Keratinocyte (primary cell): ENCODE results near the gene CCR7. TPM values are rescaled to one million over a fixed set of nuclear protein-coding genes. Genes with fewer than 3 reads are reported as not detected.
A peak's percentile ranks its signal among the peaks of the same experiment; 100 is the strongest.

Experiments
- DNase-seq: peaks from one replicate; pipeline ENCODE4 v3.0.0-alpha.2; 2011; ENCODE audit warnings: low read depth, missing footprints, low spot score
- FAIRE-seq: peaks from 2 replicates; lab custom pipeline; 2011; peaks lifted over from hg19 to GRCh38; lab: Jason Lieb, UNC
- H2AFZ ChIP-seq: 2 replicates; pipeline ENCODE4 v1.6.0; 2012; ENCODE audit warnings: low read length, control low read depth, inconsistent platforms; ENCODE audit not compliant: control insufficient read depth
- H3K27ac ChIP-seq: 2 replicates; pipeline ENCODE4 v1.5.1; 2011; ENCODE audit warnings: low read length; ENCODE audit not compliant: control insufficient read depth, insufficient read depth
- H3K27me3 ChIP-seq: 3 replicates; pipeline ENCODE4 v1.6.0; 2011; ENCODE audit warnings: low read length; ENCODE audit not compliant: control insufficient read depth, insufficient read depth; ENCODE audit errors: extremely low read depth
- H3K36me3 ChIP-seq, 2 experiments: 2 replicates in 1 of 2; 3 replicates in 1 of 2; pipeline ENCODE4 v1.5.1; 2011; ENCODE audit warnings: low read length in 2 of 2, mild to moderate bottlenecking in 1 of 2; ENCODE audit not compliant: control insufficient read depth in 2 of 2, insufficient read depth in 2 of 2; ENCODE audit errors: extremely low read depth in 1 of 2
- H3K4me1 ChIP-seq: 3 replicates; pipeline ENCODE4 v1.5.1; 2011; ENCODE audit warnings: low read length; ENCODE audit not compliant: control insufficient read depth, insufficient read depth; ENCODE audit errors: extremely low read depth
- H3K4me2 ChIP-seq: 3 replicates; pipeline ENCODE4 v1.6.0; 2011; ENCODE audit warnings: low read depth, low read length; ENCODE audit not compliant: control insufficient read depth, insufficient read depth; ENCODE audit errors: extremely low read depth
- H3K4me3 ChIP-seq, 3 experiments: fragments of 200-600 bp in 1 of 3; sonication (generic) in 1 of 3; 2 replicates in 2 of 3; 3 replicates in 1 of 3; pipeline ENCODE4 v1.5.1; 2011 to 2016; ENCODE audit warnings: low read length in 3 of 3, mild to moderate bottlenecking in 3 of 3, control low read depth in 2 of 3, inconsistent platforms in 1 of 3, low read depth in 1 of 3, mixed read lengths in 1 of 3, mixed run types in 1 of 3, moderate library complexity in 1 of 3; ENCODE audit not compliant: control insufficient read depth in 2 of 3, insufficient read depth in 2 of 3; ENCODE audit errors: extremely low read depth in 1 of 3
- H3K79me2 ChIP-seq: 2 replicates; pipeline ENCODE4 v1.6.0; 2012; ENCODE audit warnings: low read length; ENCODE audit not compliant: control insufficient read depth, insufficient read depth
- H3K9ac ChIP-seq: 3 replicates; pipeline ENCODE4 v1.6.0; 2011; ENCODE audit warnings: low read length; ENCODE audit not compliant: control insufficient read depth, insufficient read depth; ENCODE audit errors: extremely low read depth
- H3K9me1 ChIP-seq: 3 replicates; pipeline ENCODE4 v1.6.0; 2011; ENCODE audit warnings: low read length; ENCODE audit not compliant: control insufficient read depth, insufficient read depth; ENCODE audit errors: extremely low read depth
- H3K9me3 ChIP-seq: 2 replicates; pipeline ENCODE4 v1.5.1; 2012; ENCODE audit warnings: low read depth, low read length; ENCODE audit not compliant: control insufficient read depth
- H4K20me1 ChIP-seq: 3 replicates; pipeline ENCODE4 v1.6.0; 2011; ENCODE audit warnings: low read length; ENCODE audit not compliant: control insufficient read depth, insufficient read depth; ENCODE audit errors: extremely low read depth
- CTCF ChIP-seq, 3 experiments: IDR thresholded peaks in 1 of 3; conservative IDR thresholded peaks in 1 of 3; optimal IDR thresholded peaks in 1 of 3; 2 replicates in 2 of 3; 3 replicates in 1 of 3; pipeline versions ENCODE3 to v1.5.1; 2011; ENCODE audit warnings: low read length in 3 of 3, mild to moderate bottlenecking in 3 of 3, moderate library complexity in 2 of 3, control low read depth in 1 of 3, inconsistent platforms in 1 of 3; ENCODE audit not compliant: insufficient read depth in 2 of 3; ENCODE audit errors: extremely low read depth in 1 of 3
- EZH2 ChIP-seq: IDR thresholded peaks from one replicate; pipeline ENCODE4 v1.6.1; 2012; ENCODE audit warnings: inconsistent platforms, mild to moderate bottlenecking, low read length, moderate library complexity
- dilution Hi-C: fragments of 300-500 bp; cut with MboI; formaldehyde crosslinking; loops from one replicate; pipeline ENCODE4 v1.7.0; 2020; ENCODE audit warnings: low sequenced_read_pairs; ENCODE audit not compliant: extremely low pct_ligation_motif_present
- polyA plus RNA-seq, 5 experiments: library from polyadenylated mRNA; depleted of rRNA in 3 of 5; stranded (reverse) in 3 of 5; stranded (forward) in 1 of 5; unstranded in 1 of 5; fragments of >200 nt; gene quantifications; 1 replicate in 1 of 5; 2 replicates in 3 of 5; 3 replicates in 1 of 5; pipeline versions ENCODE4 v1.2.1 to v1.2.3, GENCODE V29; 2011 to 2012; ENCODE audit warnings: missing spikeins in 2 of 5, low read depth in 1 of 5, low replicate concordance in 1 of 5

The CCR7 gene
- polyA plus RNA-seq, 1 donor (not counting 4 experiments of a cell fraction or from before 2014, with no cell fraction given), result 0.16 TPM

- Histone ChIP-seq H3K9me1 (no peaks in the 10 kb centered on the region), H3K4me2 (peak overlapping the region; percentile 48), H2AFZ (no peak overlapping the region), H3K27me3 (no peaks in the 10 kb centered on the region), H3K36me3 (no peaks in the 10 kb centered on the region), H3K27ac (peak overlapping the region; percentile 97), H3K4me1 (peaks cover 60% of the 10 kb centered on the region), H3K9me3 (no peaks in the 10 kb centered on the region), H4K20me1 (no peaks in the 10 kb centered on the region), H3K9ac (peak overlapping the region; percentile 85), H3K79me2 (peaks cover 2% of the 10 kb centered on the region), H3K4me3 (no peak overlapping the region)
- TF ChIP-seq EZH2 (no peak), CTCF (optimal IDR thresholded peaks at IDR 0.05 in 1 of 3, IDR thresholded peaks at IDR 0.05 in 1 of 3, conservative IDR thresholded peaks at IDR 0.05 in 1 of 3; ENCODE audit: extremely low read depth in 1 of 3, insufficient read depth in 2 of 3, low read length in 3 of 3) (no peak)
- DNase-seq, result no peak
- no peak for FAIRE-seq
- dilution Hi-C loops, result no loop called here
These were observed 54.1 kb downstream of the CCR7 start for GRCh38 chr17:40511136-40511535.

- FAIRE-seq (peak; percentile 93), DNase-seq (no peak)
- Histone ChIP-seq H3K79me2 (peaks cover 2% of the 10 kb centered on the region), H3K27ac (peak overlapping the region; percentile 97), H3K4me1 (peaks cover 52% of the 10 kb centered on the region), H2AFZ (no peak overlapping the region), H3K36me3 (no peaks in the 10 kb centered on the region), H3K27me3 (no peaks in the 10 kb centered on the region), H3K9ac (peak overlapping the region; percentile 85), H3K9me1 (no peaks in the 10 kb centered on the region), H3K4me2 (peak overlapping the region; percentile 77), H3K9me3 (no peaks in the 10 kb centered on the region), H4K20me1 (no peaks in the 10 kb centered on the region), H3K4me3 (peak overlapping the region in 1 of 3 experiments; percentile 16)
- dilution Hi-C loops, result no loop called here
- TF ChIP-seq EZH2, result no peak
- no peak for TF ChIP-seq CTCF (optimal IDR thresholded peaks at IDR 0.05 in 1 of 3, IDR thresholded peaks at IDR 0.05 in 1 of 3, conservative IDR thresholded peaks at IDR 0.05 in 1 of 3; ENCODE audit: extremely low read depth in 1 of 3, insufficient read depth in 2 of 3, low read length in 3 of 3)
These were observed 55.0 kb downstream of the CCR7 start for GRCh38 chr17:40510328-40510648.
